GM21619 (cell line): ENCODE results near the gene CRTAP.
"Not testable (repeated sequence)": the region's sequence is repeated elsewhere in the genome, so short reads cannot be mapped to it uniquely, and the experiment has no call there.

Experiments used
- ATAC-seq: cut with Tn5 transposase; IDR thresholded peaks from one replicate; pipeline ENCODE4 v1.9.1; 2021; ENCODE audit not compliant: unreplicated experiment

Gene CRTAP

DNA sequence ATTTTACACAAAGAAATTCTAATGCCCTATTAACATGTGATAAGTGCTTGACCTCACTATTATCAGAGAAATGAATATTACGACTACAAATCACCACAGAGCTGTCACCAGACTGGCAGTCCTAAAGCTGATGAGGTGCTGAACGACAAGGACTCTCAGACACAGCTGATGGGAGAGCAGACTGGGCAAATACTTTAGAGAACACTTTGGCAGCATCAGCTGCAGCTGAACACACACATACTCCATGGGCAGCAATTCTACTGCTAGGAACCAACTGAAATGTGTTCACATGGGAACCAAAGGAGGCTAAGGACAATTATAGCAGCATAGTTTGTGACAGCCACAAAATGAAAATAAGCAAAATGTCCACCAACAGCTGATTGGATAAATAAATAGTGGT lies 59.3 kb downstream of the CRTAP start:
- no peak for ATAC-seq

DNA sequence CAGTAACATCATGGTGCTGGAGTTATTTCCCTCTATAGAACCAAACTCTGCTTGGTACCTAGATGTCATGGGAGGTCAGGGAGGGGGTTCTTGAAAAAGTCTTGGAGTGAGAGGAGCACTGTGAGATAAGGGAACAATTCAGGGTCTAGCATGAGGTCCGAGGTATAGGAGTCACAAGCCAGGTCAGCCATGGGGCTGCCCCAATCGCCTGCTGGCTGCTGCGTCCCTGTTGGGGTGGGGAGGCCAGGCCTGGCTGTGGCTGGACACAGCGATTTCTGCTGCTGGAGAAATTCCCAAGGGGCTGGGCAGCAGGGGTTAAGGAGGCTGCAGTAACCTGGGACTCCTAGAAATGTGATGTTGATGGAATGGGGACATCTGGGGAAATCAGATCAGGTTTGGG lies 59.9 kb downstream of the CRTAP start:
- no peak for ATAC-seq

DNA sequence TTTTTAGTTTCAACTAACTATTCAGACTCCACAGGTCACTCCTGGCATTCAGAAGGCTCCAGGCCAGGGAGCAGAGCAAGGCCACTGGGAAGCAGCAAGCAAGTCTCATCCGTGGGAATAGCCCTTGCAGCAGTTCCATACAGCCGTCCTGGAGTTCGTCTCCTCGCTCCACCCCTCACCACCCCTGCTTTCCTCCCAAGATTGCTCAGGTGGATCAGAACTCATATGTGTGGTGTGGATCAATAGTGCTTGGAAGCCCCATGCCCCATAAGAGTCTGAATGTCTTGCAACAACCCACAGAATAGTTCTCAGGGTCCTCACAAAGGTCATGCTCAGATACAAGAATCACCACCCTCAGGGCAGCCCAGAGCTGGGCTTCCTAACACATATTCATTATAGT lies 60.3 kb downstream of the CRTAP start:
- no peak for ATAC-seq

- ATAC-seq, result no peak
Observed at GRCh38 chr3:33174711-33175414, 61.0 kb downstream of the CRTAP start.

DNA sequence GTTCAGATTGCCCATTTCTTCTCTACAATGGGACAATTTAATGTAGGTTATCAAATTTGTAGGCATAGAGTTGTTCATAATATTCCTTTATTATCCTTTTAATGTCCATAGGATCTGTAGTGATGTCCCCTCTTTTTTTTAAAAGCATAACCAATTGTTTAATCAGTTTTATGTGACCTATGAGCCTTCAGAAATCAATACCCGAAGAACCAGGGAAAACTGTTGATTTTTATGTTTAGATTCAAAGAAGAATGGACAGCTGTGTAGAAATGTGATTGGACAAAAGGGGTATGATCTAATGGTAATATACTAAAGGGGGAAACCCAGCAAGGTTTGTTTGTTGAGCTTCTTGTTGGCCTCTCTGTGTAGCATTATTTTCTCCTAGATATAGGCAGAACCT lies 65.3 kb downstream of the CRTAP start:
- no peak for ATAC-seq

DNA sequence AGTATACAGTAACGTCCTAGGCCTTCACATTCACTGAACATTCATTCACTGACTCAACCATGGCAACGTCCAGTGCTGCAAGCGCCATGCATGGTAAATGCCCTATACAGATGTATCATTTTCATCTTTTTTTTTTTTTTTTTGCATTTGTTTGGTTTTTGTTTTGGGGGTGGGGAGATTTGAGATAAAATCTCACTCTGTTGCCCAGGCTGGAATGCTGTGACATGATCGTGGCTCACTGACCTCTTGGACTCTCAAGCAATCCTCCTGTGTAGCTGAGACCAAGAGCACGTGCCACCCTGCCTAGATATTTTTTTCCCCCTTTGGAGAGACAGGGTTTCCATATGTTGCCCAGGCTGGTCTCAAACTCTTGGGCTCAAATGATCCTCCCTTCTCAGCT lies 67.4 kb downstream of the CRTAP start:
- no peak for ATAC-seq

DNA sequence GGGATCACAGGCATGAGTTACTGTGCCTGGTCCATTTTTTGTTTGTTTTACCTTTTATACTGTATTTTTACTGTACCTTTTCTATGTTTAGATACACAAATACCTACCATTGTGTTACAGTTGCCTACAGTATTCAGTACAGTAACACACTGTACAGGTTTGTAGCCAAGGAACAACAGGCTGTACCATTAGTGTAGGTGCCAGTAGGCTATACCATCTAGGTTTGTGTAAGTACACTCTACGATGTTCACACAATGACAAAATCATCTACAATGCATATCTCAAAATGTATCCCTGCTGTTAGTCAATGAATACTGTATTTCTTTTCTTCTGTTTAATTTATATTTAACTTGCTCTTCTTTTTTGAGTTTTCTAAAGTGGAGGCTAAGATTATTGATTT lies 67.8 kb downstream of the CRTAP start:
- not testable (repeated sequence) for ATAC-seq

DNA sequence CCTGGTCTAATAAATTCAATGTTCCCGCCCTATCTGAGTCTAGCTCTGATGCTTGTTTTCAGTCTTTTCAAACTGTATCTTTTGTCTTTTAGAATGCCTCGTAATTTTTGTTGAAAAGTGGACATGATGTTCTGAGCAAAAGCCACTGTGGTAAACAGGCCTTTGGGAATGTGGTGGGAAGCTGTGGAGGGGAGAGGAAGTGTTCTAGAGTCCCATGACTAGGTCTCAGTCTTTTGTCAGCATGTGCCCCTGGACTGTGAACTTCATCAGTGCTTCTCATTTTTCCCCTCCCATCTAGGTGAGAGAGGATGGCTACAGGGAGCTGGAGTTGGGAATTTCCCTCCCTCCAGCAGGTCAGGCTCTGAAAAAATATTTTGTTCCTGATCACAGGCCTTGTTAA lies 71.0 kb downstream of the CRTAP start:
- no peak for ATAC-seq

- no peak for ATAC-seq
Observed at GRCh38 chr3:33186524-33187367, 72.9 kb downstream of the CRTAP start.

DNA sequence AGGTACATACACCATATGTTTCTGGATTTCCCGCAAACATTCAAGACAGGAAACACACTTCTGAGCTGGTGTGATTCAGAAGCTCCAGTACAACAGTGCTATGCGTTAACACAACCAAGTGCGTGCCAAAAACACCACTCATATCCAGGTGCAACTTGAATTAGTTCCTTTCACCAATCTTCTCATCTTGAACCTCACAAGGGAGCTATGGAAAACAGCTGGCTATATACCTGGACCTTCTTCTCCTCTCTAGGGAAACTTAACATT lies 73.5 kb downstream of the CRTAP start:
- ATAC-seq, result no peak

GRCh38 chr3:33194303-33194702 lies 80.5 kb downstream of the CRTAP start:
- ATAC-seq, result no peak

GRCh38 chr3:33196538-33196937 lies 82.7 kb downstream of the CRTAP start:
- ATAC-seq, result no peak
